ENCODE measurements around the gene ASPG. TPM values are rescaled to one million over a fixed set of nuclear protein-coding genes. Genes with fewer than 3 reads are reported as not detected.

Gene ASPG
- total RNA-seq, 1 experiment from 2014 or later = not detected

GRCh38 chr14:104161602-104162367 lies 76.3 kb downstream of the ASPG start:
- no peak for DNase-seq (ENCODE audit: low read depth)

GRCh38 chr14:104162495-104162894 lies 77.0 kb downstream of the ASPG start:
- DNase-seq (ENCODE audit: low read depth) = no peak

- DNase-seq (ENCODE audit: low read depth) = no peak
Observed at GRCh38 chr14:104163541-104163940, 78.0 kb downstream of the ASPG start.

- no peak for DNase-seq (ENCODE audit: low read depth)
Observed at GRCh38 chr14:104164041-104164440, 78.5 kb downstream of the ASPG start.

- no peak for DNase-seq (ENCODE audit: low read depth)
Observed at GRCh38 chr14:104164512-104164911, 79.0 kb downstream of the ASPG start.

Other genes with a start within 250 kb of the ASPG start
- gene PPP1R13B, start 238.1 kb upstream of the ASPG start, total RNA-seq (2014; rRNA removed; shearing (Covaris generic)) = 1.6 and 3.1 TPM in 2 replicates
- gene TDRD9, start 157.2 kb upstream of the ASPG start, total RNA-seq (2014; rRNA removed; shearing (Covaris generic)) = not detected in 2 replicates
- gene RD3L, start 143.2 kb upstream of the ASPG start, total RNA-seq (2014; rRNA removed; shearing (Covaris generic)) = not detected in 2 replicates
- not detected in 2 replicates for gene KIF26A, start 52.9 kb downstream of the ASPG start, total RNA-seq (2014; rRNA removed; shearing (Covaris generic))